Uterus (tissue), 2 donors: Measurements from ENCODE around the gene MANEA.

Source experiments
- CTCF ChIP-seq, 4 experiments: fragments of 200-600 bp in 2 of 4; fragments of 450-650 bp in 2 of 4; sonication (generic) in 2 of 4; IDR thresholded peaks; one replicate each; pipeline ENCODE4 v1.5.1; 2016 to 2019; ENCODE audit warnings: antibody characterized with exemption in 4 of 4, mild to moderate bottlenecking in 2 of 4, moderate library complexity in 1 of 4
- POLR2A ChIP-seq, 2 donors: fragments of 450-650 bp; IDR thresholded peaks; one replicate each; pipeline ENCODE4 v1.6.1; 2016; ENCODE audit warnings: antibody characterized with exemption in 2 of 2, mild to moderate bottlenecking in 1 of 2, moderate library complexity in 1 of 2

- TF ChIP-seq CTCF (IDR thresholded peaks at IDR 0.05) = no peak
- TF ChIP-seq POLR2A (IDR thresholded peaks at IDR 0.05) = no peak
Observed at GRCh38 chr6:95576998-95577303, 384 bp upstream of the MANEA start.
